AG04449 (cell line): ENCODE data around the gene SCML2.
"Not testable (repeated sequence)": the region's sequence is repeated elsewhere in the genome, so short reads cannot be mapped to it uniquely, and the experiment has no call there.

ENCODE experiments used
- CTCF ChIA-PET: fragments of 350-600 bp; formaldehyde crosslinking; extraction: SDS; loops from one replicate; lab custom pipeline; 2021; ENCODE audit warnings: antibody characterized with exemption; lab: Yijun Ruan, JAX
- POLR2A ChIA-PET: fragments of 400-600, 350-600 bp; formaldehyde crosslinking; extraction: SDS; loops from one replicate; lab custom pipeline; 2020; ENCODE audit warnings: antibody characterized with exemption, inconsistent platforms; lab: Yijun Ruan, JAX
- DNase-seq: peaks from one replicate; pipeline ENCODE4 v3.0.0-alpha.2; 2010; ENCODE audit warnings: low read depth, low spot score
- H3K4me3 ChIP-seq: 2 replicates; pipeline ENCODE4 v1.5.1; 2011; ENCODE audit warnings: low read depth, mild to moderate bottlenecking, control low read depth, low read length
- TF ChIP-seq, protein P1 (sequence below): IDR thresholded peaks from one replicate; pipeline ENCODE4 v1.5.1; 2011; ENCODE audit warnings: mild to moderate bottlenecking, moderate library complexity, low read length, control low read depth, inconsistent platforms; ENCODE audit not compliant: insufficient read depth; ENCODE audit errors: missing control alignments

The SCML2 gene

DNA sequence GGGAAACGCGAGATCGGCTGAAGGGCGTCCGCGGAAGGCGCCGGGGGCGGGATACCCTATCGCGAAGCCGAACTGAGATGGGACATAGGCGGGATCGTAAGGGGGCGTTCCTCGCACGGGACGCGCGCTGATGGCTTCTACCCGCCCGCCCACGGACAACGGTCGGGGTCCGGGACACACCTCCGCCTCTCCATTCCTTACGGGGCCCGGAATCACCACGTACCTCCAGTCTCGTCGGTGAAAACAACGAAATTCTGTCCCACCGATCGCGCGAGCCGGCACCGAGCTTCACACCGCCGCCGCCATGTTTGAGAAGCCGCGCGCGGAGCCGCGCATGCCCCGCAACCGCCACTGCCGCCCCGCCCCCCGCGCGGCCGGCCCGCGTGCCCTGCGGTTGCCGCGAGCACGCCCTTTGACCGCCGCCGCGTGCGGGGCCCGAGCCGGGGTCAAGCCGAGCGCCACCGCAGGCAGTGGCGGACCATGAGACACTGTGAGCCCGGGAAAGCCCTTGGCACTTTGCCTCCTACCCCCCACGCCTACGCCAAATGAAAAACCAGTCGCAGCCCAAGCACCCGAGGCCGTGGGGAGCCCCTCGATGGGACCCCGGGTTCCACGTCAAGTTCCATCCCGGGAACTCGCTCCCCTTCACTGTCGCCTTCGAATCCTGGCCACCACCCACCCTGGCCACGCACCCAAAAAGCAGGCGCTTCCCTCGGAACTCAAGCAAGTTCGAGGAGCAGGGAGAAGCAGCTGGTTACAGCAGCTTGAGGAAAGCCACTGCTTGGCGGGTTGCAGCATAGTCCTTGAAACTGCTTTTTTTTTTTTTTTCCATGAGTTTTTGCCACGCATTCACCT, at the start of gene SCML2:
Gene SCML2, minus strand, starts transcription at position 320 of the 855 bp plus-strand sequence. CDS start 20,617 bp downstream, outside the sequence.
- ChIA-PET POLR2A (no interaction called here), CTCF (interaction anchor here (1.3 kb wide), 2 partner anchors 11 to 38 kb away, joined by 3 read pairs; no protein-coding TSS in a partner anchor)
- peak within 1 kb of the TSS; percentile 63 for H3K4me3 ChIP-seq
- TF ChIP-seq, protein P1, sequence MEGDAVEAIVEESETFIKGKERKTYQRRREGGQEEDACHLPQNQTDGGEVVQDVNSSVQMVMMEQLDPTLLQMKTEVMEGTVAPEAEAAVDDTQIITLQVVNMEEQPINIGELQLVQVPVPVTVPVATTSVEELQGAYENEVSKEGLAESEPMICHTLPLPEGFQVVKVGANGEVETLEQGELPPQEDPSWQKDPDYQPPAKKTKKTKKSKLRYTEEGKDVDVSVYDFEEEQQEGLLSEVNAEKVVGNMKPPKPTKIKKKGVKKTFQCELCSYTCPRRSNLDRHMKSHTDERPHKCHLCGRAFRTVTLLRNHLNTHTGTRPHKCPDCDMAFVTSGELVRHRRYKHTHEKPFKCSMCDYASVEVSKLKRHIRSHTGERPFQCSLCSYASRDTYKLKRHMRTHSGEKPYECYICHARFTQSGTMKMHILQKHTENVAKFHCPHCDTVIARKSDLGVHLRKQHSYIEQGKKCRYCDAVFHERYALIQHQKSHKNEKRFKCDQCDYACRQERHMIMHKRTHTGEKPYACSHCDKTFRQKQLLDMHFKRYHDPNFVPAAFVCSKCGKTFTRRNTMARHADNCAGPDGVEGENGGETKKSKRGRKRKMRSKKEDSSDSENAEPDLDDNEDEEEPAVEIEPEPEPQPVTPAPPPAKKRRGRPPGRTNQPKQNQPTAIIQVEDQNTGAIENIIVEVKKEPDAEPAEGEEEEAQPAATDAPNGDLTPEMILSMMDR = no peak
- no peak for DNase-seq

DNA sequence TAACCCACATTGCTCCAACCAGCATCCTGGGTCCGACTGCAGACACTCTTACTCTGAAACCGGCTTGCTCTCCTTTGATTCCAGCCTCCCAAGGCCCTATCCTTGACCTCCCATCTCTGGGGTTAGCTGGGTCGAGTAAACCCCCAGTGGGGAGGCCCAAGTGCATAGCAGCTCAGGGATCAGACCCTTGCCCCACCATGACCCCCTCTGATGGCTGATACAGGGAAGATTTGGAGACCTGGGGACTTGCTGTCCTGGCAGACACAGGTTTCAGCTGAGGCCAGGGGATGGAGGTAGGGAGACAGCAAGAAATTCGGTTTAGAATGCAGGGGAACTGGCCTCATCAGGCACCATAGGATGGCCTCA, 47.3 kb upstream of the SCML2 start:
- CTCF ChIA-PET = no interaction called here
- DNase-seq = no peak
- no peak overlapping the region for H3K4me3 ChIP-seq
- POLR2A ChIA-PET = no interaction called here
- TF ChIP-seq, protein P1 = no peak

DNA sequence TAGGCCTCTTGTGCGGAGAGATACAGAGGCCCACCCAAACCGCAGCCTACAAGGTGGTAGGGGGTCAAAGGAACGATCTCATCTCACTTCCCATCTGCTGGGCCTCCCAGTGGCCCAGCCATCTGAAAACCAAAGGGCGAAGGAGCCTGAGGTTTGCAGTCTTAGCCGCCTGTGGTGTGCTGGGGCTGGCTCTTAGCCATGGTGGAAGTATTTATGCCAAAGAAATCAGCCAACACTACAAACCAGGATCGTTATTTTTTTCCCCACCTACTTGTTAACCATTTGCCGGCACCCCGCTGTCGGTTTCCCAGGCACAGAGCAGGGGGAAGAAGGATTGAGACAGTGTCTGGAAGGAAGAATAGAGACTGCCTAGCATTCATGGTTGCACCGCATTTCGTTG, 40.0 kb upstream of the SCML2 start:
- no peak overlapping the region for H3K4me3 ChIP-seq
- CTCF ChIA-PET = interaction anchor here (1.1 to 2.4 kb wide), 3 partner anchors 11 to 939 kb away, joined by 3 to 15 read pairs (median 4); no protein-coding TSS in a partner anchor
- TF ChIP-seq, protein P1 = no peak
- DNase-seq = no peak
- POLR2A ChIA-PET = no interaction called here

DNA sequence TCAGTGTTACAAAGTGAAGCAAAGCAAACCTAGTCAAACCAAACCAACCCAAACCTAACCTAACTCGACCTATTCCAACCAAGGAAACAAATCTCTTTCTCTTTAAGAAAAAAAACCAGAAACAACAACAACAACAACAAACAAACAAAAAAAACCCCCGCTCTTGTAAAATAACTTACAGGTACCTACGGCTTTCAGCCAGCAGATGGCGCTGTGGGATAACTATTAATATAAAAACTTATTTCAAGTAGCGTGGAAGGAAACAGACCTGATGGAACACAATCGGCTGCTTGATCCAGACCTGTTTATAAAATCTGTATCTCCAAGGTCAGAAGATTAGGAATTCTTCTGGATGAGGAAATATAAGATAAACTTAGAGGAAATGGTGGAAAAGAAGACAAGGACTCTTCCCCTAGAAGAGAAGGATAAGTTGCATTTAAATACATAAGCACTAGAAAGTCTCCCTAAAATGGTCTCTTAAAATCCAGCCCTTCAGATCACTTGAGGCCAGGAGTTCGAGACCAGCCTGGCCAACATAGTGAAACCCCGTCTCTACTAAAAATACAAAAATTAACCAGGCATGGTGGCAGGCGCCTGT, 36.6 kb upstream of the SCML2 start:
- CTCF ChIA-PET = interaction anchor here (2.5 to 4.0 kb wide), 2 partner anchors 943 kb away, joined by 11 to 32 read pairs; no protein-coding TSS in a partner anchor
- DNase-seq = no peak
- POLR2A ChIA-PET = no interaction called here
- H3K4me3 ChIP-seq = no peak overlapping the region
- TF ChIP-seq, protein P1 = peak; percentile 9

DNA sequence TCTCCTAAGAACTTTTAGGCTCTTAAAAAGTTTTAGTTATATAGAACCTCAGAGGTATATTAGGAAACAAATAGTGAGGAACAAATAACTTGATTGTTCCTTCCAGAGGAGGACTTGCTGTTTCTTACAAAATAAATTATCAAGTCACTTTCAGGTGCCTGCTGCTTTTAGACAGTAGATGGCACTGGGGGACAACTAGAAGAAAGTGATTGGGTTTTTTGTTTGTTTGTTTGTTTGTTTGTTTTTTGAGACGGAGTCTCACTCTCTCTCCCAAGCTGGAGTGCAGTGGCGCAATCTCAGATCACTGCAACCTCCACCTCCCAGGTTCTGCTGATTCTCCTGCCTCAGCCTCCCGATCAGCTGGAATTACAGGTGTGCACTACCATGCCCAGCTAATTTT, 35.5 kb upstream of the SCML2 start:
- DNase-seq = no peak
- POLR2A ChIA-PET = no interaction called here
- CTCF ChIA-PET = interaction anchor here (1.0 to 4.0 kb wide), 3 partner anchors 13 to 946 kb away, joined by 4 to 32 read pairs (median 5); no protein-coding TSS in a partner anchor
- TF ChIP-seq, protein P1 = no peak
- no peak overlapping the region for H3K4me3 ChIP-seq

DNA sequence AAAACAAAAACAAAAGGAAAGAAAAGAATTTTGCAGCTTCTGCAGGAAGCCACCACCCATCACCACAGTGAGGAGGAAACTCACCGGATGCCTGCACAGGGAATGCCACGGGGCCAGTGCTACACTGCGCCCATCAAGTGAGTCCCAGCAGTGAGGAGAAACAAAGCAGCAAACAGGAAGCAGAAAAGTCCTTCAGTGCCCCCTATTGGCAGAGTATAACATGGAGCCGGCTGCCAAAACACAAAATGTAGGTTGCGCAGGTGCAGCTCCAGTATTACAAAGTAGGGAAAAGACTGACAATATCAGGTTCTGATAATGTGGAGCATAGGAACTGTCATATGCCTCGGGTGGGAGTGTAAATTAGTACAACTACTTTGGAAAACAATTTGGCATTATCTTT, 23.3 kb upstream of the SCML2 start:
- POLR2A ChIA-PET = no interaction called here
- DNase-seq = no peak

DNA sequence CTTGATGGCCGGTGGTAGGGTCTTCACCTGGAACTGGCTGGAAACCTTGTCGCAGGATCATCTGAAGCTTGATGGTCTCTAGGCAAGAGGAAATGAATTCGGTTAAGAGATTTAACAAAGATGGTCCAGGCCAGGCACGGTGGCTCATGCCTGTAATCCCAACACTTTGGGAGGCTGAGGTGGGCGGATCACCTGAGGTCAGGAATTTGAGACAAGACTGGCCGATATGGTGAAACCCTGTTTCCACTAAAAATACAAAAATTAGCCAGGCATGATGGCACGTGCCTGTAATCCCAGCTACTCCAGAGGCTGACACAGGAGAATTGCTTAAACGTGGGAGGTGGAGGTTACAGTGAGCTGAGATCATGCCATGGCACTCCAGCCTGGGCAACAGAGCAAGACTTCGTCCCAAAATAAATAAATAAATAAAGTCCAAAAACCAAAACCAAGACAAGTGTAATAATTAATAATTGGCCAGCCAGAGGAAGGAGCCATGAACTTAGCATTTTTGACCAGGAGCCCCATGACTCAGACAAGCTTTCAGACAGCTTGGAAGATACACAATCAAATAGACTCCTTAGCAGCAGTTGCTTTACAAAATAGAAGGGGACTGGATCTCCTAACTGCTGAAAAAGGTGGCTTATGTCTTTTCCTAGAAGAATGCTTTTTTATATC, 20.8 kb upstream of the SCML2 start:
- not testable (repeated sequence) for DNase-seq
- CTCF ChIA-PET = interaction anchor here (1.2 kb wide), 1 partner anchor 431 kb away, joined by 3 read pairs; no protein-coding TSS in a partner anchor

More for the DNA sequence above, 23.3 kb upstream of the SCML2 start:
- H3K4me3 ChIP-seq = no peak overlapping the region
- TF ChIP-seq, protein P1 = peak; percentile 50
- CTCF ChIA-PET = interaction anchor here (1.4 to 1.9 kb wide), 3 partner anchors 12 to 634 kb away, joined by 3 to 10 read pairs (median 5); no protein-coding TSS in a partner anchor

DNA sequence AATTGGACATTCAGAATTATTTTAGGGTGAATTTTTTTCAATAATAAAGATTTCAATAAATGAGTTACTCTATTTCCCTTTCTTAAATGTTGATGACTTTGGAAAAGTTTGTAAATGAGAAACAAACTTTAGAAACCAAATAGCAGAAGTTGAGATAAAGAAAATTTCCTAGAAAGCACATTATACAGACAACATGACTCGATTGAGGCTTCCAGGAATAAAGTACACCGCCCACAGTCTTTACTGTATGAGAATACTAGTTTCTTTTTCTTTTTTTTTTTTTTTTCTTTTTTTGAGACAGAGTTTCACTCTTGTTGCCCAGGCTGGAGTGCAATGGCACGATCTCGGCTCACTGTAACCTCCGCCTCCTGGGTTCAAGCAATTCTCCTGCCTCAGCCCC, 14.6 kb upstream of the SCML2 start:
- POLR2A ChIA-PET = not testable (repeated sequence)

More for the DNA sequence above, 20.8 kb upstream of the SCML2 start:
- POLR2A ChIA-PET, H3K4me3 ChIP-seq: not testable (repeated sequence)

More for the DNA sequence above, 14.6 kb upstream of the SCML2 start:
- H3K4me3 ChIP-seq, CTCF ChIA-PET, DNase-seq: not testable (repeated sequence)
